Measurements from ENCODE around the gene CADPS.

Gene CADPS

DNA sequence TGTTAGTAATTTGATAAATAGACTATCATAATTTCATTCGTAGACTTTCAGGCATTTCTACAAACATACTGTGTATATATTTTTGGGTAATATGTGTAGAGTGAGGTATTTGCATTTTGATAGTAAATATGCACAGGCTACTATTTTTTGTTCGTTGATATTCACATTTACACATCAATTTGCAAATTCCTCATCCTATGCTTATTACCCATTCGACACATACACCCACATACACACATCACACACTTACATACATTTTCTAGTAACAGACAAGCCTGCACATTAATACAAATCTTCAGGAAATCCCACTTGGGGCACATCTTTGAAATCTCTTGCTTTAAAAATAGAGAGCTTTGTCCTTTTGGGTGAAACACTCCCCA, 373.9 kb downstream of the CADPS start:
- no peak for DNase-seq
- intact Hi-C loops (cut with DNase I): no loop called here

DNA sequence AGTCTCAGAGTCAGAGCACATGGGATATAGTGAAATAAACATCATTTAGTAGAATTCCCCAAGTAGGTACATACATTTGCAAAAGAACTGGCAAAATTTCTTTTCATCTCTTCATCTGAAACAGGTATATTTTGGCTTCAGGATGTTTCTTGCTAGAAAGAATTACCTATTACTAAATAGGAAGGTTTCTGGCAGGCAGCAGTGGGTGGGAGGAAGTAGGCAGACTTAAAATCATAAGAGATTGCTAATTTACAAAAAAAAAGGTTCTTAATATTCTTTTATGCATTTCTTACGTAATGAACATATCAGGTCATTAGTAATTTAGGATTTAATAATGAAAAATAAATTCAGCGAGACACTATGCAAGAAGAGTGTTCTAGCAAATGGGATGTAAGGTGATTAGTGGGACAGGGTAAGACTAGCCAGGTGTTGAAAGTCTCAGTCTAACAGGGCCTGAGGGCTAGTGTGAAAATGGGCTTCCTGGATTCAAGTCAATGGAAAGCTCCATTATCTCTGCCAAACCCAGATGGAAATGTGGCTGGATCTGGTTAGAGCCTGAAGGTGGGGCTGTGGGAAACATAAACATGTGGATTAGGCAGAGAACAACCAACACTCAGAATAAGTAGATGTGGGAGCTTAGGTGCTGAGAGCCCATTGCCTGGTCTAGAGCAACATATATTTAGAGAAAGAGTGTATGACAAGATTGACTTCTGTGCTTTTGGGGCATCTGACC, 374.5 kb downstream of the CADPS start:
- peak in 14 of 42 donors; percentile 20 to 67 (median 37) for DNase-seq
- intact Hi-C loops (cut with DNase I): no loop called here

DNA sequence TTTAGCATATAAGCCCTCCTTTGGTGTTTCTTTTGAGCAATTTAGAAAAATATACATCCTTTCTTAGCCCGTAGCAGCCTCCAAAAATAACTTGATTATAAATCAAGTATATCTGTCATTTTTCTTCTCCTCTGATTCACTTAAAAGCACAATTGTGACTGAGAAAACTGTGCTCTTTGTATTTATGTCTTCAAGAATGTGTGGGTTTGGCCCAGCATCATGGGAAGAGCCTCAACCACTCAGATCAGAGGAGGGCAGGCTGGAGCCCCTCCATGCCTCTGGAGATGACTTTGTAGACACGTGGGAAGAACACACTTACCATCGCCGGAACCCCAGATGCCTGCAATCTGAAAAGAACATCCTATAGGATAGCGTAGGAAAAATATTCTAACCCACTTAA, 378.1 kb downstream of the CADPS start:
- DNase-seq: no peak
- intact Hi-C loops (cut with DNase I): no loop called here

DNA sequence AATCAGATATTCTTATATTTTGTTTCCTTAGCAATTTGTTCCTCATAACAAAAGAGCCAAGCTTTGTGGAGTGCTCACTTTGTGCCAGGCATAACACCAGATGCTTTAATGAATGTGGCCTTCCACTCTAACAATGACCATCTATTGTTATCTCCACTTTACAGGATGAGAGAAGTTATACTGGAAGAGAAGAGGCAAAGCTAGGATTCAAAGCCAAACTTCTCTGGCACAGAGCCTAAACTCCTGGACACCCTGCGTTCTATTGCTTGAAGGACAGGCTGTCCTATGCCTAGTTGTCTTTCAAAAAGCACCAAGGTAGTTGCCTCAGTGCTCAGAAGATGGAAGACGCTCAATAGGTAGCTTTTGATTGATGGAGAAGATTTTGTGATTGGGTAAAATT, 378.7 kb downstream of the CADPS start:
- intact Hi-C loops (cut with DNase I): no loop called here
- DNase-seq: no peak

DNA sequence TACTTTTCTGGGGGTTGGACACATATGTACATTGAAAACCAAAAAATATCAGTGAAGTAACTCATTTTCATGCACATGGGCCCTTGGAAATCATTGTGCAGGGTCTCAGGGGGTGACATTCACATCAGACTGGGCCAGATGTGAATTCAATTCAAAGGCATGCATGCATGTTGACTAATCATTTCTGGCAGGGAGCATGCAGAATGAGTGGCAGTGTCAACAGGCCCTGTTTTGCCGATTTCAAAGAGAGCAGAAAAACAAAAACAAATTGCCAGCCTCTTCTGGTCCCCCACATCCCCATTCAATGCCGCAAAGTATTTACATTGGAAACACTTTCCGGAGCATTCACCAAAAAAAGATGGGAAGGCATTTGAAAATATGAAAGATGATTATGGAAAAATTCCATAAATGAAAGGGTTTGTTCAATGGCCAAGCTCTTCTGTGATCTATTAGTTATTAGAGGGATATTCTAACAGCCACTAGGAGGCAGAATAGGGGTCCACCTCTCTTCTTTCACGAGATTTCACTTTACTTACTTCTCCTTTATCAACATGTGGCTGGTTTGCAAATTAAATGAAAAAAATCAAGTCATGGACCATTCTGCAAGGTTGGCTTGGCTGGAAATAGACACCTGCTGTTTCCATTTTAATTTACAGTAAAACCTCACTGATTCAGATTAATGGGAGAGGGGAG, 382.0 kb downstream of the CADPS start:
- intact Hi-C loops (cut with DNase I): no loop called here

DNA sequence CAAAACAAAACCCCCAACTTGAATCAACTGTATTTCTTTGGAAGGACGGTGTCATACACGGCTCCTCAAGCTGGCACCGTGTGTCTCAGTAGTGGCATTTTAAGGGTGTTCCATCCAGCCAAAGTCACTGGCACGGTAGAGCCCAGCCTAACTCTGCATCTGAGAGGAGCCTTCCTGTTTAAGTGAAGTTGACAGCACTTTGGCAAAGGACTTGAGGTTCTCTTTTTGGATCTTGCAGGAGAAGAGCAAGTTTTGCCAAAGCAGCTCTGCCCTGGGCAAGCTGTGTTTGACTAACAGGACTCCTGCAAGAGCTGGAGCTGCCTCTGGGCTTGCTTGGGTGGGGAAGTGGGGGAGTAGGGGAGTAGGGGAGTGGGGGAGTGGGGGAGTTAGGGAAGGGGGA, 392.3 kb downstream of the CADPS start:
- intact Hi-C loops (cut with DNase I): no loop called here
- DNase-seq: no peak

More for the DNA sequence above, 382.0 kb downstream of the CADPS start:
- DNase-seq: no peak

DNA sequence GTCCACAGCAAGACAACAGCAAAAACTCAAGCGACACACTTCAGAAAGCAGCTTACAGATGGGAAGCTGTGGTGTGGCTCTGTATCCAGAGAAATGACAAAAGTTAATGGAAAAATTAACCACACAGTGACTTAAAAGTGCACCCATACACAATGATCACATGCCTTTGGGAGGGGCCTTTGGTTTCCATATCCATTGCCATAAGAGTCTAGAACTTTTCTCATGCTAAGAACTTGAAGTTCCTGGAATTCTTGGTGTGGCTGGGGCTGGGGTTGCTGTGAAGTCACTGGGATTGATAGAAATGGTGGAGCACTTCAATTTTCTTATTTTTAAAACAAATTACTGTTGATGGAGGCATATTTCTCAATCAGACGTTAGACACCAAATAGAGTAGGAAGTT, 393.3 kb downstream of the CADPS start:
- intact Hi-C loops (cut with DNase I): no loop called here
- no peak for DNase-seq

DNA sequence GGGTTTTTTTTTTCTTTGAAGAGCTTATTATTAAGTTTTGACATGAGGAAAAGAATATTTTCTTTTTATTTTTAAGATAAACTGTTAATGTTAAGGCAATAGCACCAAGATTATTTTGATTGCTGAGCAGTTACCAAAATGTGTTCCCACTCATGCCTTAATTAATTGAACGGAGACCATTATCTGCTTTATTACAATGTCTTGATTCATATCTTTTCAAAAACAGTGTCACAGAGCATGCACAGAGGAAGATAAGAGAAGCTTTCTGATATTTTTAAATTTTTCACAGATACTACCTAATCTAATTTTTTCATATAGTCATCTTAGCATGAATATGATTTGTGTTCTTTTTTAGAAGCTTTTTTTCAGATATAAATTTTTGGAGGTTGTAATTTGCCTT, 395.2 kb downstream of the CADPS start:
- no peak for DNase-seq
- intact Hi-C loops (cut with DNase I): no loop called here

DNA sequence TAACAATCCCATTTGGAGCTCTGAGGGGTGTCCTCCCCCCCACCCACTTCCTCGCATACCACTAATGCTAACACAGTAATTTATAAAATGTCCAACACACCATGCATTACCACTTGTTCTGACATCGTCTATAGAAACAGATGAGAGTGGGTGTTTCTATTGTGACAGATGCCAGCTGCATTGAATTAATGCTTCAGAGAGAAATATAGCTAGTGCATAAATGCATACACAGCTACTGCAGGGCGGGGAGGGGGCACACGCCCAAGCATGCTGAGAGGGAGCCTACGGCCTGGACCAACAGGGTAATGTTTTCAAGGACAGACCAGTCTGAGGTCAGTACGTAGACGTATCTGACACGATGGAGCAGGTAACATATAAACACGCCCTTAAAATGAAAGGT, 395.9 kb downstream of the CADPS start:
- intact Hi-C loops (cut with DNase I): no loop called here
- peak in 6 of 42 donors; percentile 13 to 39 (median 31) for DNase-seq

DNA sequence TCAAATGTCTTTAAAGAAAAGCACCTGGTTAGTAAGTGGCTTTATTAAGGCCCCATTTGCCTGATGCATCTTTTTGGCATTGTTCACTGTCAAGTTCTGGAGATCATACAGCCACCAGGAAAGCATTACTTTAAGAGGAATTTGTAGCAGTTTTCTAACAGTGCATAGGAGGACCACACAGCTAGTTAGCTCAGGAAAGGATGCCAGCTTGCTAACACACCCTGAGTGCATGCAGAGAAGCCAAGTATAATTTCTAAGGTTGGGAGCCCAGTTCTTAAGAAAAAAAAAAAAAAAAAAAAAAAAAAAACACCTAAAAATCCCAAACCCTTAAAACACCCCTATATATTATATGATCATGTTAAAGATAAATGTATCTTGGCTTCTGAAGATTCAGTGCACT, 399.9 kb downstream of the CADPS start:
- intact Hi-C loops (cut with DNase I): no loop called here
- no peak for DNase-seq

DNA sequence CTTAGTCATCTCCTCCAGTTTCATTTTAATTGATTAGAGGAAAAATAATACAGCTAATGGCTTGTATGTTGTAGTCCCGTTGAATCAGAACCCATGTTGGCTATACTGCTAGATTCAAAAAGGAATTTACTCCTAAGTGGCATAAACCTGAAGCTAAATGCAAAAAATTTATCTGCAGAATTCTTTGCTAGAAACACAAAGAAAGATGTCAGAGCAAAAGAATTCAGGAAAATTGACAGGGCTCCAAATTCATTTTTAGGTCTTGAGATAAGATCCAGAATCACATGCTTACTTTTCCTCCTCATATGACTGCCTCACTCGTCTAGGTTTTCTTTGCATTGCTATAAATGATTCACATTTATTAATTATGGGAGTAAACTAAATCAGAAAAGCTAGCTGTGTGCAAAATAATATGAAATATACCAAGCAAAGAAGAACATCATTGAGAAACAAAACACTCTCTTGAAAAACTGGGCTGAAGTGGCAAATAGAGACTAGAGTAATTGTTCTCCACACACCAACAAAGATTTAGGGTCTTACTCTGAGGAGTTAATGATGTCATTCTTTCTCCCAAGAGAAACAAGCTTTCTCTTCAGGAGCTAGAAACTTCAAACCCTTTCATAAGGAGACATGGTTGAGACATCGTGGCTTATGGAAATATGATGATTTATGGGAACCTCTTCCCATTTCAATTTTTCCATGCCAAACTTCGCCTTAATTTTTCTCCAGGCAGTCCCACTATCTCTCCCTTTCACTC, 407.1 kb downstream of the CADPS start:
- intact Hi-C loops (cut with DNase I): no loop called here
- DNase-seq: no peak

DNA sequence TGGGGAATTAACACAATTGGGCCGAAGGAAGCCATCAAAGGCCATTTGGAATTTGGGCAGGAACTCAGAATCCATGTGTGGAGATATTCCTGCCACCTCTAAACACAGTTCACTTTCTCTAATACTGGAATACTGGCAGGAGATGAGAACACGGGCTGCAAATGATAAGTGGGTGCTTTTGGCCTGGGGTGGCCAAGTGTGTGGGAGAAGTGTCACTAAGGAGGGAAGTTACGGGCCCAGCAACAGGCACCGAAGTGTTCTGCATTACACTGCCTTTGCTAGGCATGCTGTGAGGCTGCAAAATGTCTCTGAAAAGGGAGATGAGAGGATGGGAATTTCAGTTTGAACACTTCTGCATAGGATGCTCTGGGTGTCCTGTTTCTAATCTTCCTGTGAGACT, 412.4 kb downstream of the CADPS start:
- intact Hi-C loops (cut with DNase I): no loop called here
- no peak for DNase-seq

DNA sequence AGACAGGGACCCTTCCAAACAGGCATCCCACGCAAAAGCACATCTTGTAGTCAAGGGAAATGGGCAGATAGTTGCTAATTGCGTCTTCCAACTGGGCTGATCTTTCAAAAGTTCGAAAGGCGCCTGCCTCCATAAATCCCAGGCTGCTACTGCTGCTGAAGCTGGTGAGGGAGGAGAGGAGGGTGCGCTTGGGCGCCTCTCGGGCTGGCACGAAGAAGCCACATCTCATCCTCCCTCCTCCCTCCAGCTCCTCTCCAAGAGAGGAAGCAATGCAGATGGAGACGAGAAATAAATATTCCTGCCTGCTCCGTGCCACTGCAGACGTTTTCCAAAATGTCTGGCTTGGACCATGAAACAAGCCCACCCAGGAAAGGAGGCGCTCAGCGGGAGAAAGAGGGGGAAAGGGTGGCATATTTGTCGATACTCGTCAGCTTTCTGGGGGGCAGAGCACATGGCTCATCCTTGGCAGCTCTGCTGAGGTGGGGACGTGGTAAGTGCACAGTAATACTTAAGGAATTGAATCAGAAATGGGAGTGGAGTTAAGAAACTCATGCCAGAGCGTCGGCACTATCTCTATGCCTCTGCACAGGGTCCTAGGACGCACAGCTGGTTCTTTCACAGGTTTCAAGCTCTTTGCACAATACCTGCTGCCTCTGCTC, 413.0 kb downstream of the CADPS start:
- intact Hi-C loops (cut with DNase I): no loop called here
- no peak for DNase-seq

DNA sequence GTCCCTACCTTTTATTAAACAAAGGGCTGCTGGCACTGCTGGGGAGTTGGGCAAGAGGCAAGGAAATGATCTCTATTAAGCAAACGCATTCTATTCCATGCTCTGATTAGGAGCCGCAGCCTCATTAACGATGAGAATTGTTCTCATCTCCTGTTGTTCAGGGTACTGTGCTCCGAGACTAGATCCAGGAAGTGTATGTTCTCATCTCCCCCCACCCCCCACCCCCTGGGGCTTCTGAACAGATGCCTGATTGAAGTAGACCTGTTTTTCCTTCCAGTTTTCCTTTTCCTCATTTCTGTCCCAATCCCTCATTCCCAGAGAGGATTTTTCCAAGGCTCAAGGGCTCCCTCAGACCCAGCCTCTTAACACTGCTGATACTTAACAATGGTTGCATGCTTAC, 420.3 kb downstream of the CADPS start:
- DNase-seq: no peak
- intact Hi-C loops (cut with DNase I): no loop called here

DNA sequence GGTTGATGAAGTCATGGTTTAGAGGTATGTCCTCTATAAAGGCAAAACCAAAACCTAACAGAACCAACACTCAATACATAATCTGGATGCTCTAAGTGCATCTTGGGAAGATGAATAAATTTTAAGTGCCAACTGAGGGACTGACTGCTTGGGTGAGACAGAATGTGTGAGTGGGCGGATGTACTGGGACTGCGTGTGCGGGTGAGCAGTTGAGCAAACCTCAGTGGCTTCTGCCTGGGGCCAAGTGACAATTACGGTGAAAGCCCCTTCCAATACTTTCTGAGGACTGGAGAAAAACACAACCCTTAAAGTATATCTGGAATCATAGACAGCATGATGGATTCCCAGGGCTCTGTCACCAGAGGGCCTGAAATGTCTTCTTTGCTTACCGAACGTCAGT, 421.8 kb downstream of the CADPS start:
- peak in 3 of 42 donors; percentile 2 to 20 (median 7) for DNase-seq
- intact Hi-C loops (cut with DNase I): no loop called here

DNA sequence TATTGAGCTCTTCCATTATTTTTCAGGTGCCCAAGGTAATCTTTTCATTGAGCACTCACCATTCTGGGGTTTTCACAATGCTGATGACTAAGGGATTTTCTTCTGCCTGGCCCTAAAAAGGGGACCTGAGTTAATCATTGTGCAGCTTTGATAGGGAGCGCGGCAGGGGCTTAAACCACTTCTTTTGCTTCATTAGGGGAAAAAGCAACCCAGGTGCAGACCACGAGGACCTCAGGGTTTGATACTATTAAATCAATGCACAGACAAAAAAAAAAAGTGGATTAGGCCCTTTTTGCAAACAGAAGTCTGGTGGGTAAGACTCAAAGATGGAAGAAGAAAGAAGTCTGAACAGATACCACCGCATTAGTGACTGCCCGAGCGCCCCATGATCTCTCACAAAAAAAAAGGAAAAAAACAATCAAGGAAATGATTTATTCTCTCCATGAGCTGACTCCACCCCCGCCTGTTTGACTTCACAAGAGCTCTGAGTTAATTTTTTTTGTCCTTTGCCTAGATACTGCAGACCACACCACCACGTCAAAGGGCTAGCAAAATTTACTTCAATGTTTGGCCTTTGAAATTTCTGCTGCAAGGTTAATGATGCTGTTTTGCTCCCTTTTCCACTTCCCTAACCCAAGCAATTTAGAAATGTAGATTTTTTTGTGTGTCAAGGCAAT, 423.9 kb downstream of the CADPS start:
- intact Hi-C loops (cut with DNase I): no loop called here
- no peak for DNase-seq

DNA sequence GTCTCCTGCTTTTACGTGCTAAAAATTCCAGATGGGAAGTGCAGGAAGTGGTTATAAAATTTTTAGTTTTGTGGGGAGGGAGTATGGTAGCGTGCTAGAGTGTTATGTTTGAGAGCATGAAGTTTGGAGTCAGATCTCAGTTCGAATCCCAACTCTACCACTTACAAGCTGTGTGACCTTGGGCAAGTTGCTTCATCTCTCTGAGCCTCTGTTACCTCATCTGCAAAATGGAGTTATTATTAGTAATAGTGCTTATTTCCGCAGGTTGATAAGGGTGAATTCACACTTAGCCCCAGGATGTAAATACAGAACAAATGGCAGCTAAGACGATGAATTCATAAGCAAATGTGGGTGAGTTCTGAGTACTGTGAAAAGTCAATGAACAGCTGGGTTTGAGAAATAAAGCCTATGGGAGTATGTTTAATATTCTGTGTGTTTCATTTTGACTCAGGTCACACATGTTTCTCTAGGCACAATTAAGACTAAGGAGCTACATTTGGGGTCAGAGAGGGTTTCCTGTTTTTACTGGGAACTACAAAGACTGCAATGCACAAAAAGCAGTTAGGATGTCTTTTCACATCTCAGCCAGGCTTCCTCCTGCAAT, 428.8 kb downstream of the CADPS start:
- no peak for DNase-seq
- intact Hi-C loops (cut with DNase I): no loop called here

DNA sequence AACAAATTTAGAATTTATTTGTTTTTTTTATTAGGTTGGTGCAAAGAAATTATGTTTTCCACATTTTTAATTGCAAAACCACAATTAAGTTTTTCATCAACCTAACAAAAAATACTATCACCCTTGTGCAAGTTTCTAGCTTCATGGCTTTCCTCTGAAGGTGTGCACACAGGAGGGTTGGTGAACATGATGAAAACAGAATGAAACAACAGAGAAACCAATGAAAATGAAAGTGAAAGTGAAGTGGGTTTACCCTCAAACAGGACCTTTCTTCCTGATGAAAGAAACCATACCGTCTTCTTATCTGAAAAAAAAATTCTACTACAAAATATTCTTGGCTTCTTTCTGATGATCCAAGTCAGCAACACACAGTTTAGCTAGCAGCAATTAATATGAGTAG, 429.9 kb downstream of the CADPS start:
- intact Hi-C loops (cut with DNase I): no loop called here
- DNase-seq: no peak

DNA sequence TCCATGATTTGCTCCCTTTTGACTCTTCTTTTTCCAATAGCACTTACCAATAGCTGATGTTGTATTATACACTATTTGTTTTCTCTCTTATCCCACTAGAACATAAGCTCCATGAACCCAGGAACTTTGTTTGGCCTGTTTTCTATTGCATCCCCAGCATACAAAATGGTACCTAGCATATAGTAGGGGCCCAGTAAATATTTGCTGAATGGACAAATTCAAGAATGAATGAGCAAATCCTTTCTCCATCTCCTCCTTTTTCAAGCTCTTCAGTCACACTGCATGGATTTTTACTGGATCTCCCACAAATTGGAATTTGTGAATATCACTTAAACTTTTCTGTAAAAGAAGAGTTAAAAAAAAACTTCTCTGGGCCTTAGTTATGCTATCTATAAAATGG, 435.2 kb downstream of the CADPS start:
- DNase-seq: no peak
- intact Hi-C loops (cut with DNase I): no loop called here
